Fibroblast of lung (primary cell): ENCODE data around the gene PPP1R13B.

Experiments used
- CTCF ChIP-seq, 2 donors: IDR thresholded peaks in 1 of 2; conservative IDR thresholded peaks in 1 of 2; 1 replicate in 1 of 2; 2 replicates in 1 of 2; pipeline ENCODE4 v1.5.1; 2011 to 2012; ENCODE audit warnings: low read length in 2 of 2, control low read depth in 1 of 2, inconsistent platforms in 1 of 2, low read depth in 1 of 2, mild to moderate bottlenecking in 1 of 2
- EZH2 ChIP-seq: IDR thresholded peaks from 2 replicates; pipeline ENCODE4 v1.5.1; 2012; ENCODE audit warnings: low read length, control low read depth, mild to moderate bottlenecking; ENCODE audit errors: missing control alignments

- TF ChIP-seq EZH2 (no peak), CTCF (conservative IDR thresholded peaks at IDR 0.05 in 1 of 2, IDR thresholded peaks at IDR 0.05 in 1 of 2; ENCODE audit: low read depth in 1 of 2, low read length in 2 of 2) (no peak)
Observed at GRCh38 chr14:103858063-103858781, 10.8 kb upstream of the PPP1R13B start.
